IMR-90 (cell line): ENCODE data around the gene TMEM238. TPM values are rescaled to one million over a fixed set of nuclear protein-coding genes. Genes with fewer than 3 reads are reported as not detected.
A peak's percentile ranks its signal among the peaks of the same experiment; 100 is the strongest.

Source experiments
- ATAC-seq: fragments of 200-7000 bp; cut with Tn5 transposase; 2 replicates; pipeline ENCODE4 v1.9.1; 2020; ENCODE audit warnings: low read depth, mild to moderate bottlenecking, moderate library complexity
- BruUV-seq: library from RNA; stranded (reverse); fragments of 400-500 nt; replicated peaks from 2 replicates; lab custom pipeline; 2021; lab: Mats Ljungman, UMichigan
- CTCF ChIA-PET: fragments of 300-600 bp; formaldehyde crosslinking; extraction: SDS; loops from one replicate; lab custom pipeline; 2021; ENCODE audit warnings: antibody characterized with exemption; lab: Yijun Ruan, JAX
- POLR2A ChIA-PET: fragments of 300-600 bp; sonication (Branson Sonifier 250); formaldehyde crosslinking; loops from one replicate; lab custom pipeline; 2022; ENCODE audit warnings: antibody characterized with exemption; ENCODE audit not compliant: unreplicated experiment; lab: Charles Lee
- DNase-seq: peaks from one replicate; pipeline ENCODE4 v3.0.0; 2013
- H2AFZ ChIP-seq: replicated peaks from 2 replicates; pipeline ENCODE3; 2013; ENCODE audit warnings: low read length, mild to moderate bottlenecking; ENCODE audit not compliant: poor library complexity
- H2AK5ac ChIP-seq: 2 replicates; pipeline ENCODE4 v1.6.1; 2013; ENCODE audit warnings: low read depth, low read length, inconsistent platforms
- H2AK9ac ChIP-seq: replicated peaks from 2 replicates; pipeline ENCODE3; 2013; ENCODE audit warnings: mild to moderate bottlenecking, low read depth, low read length, moderate library complexity; ENCODE audit not compliant: poor library complexity
- H2BK120ac ChIP-seq: 2 replicates; pipeline ENCODE4 v1.6.1; 2013; ENCODE audit warnings: low read depth, low read length, inconsistent platforms
- H2BK15ac ChIP-seq: 3 replicates; pipeline ENCODE4 v1.6.1; 2013; ENCODE audit warnings: low read depth, low read length, inconsistent platforms
- H2BK20ac ChIP-seq: 2 replicates; pipeline ENCODE4 v1.6.1; 2013; ENCODE audit warnings: low read depth, mild to moderate bottlenecking, inconsistent platforms, low read length, moderate library complexity
- H2BK5ac ChIP-seq: 2 replicates; pipeline ENCODE4 v1.6.1; 2013; ENCODE audit warnings: mild to moderate bottlenecking, low read depth, low read length, inconsistent platforms; ENCODE audit not compliant: poor library complexity, severe bottlenecking
- H3K14ac ChIP-seq: replicated peaks from 2 replicates; pipeline ENCODE4 v1.6.1; 2013; ENCODE audit warnings: low read depth, low read length, inconsistent platforms
- H3K18ac ChIP-seq: 2 replicates; pipeline ENCODE4 v1.6.1; 2013; ENCODE audit warnings: low read depth, low read length, control low read depth
- H3K23ac ChIP-seq: 2 replicates; pipeline ENCODE4 v1.6.1; 2013; ENCODE audit warnings: low read depth, low read length, inconsistent platforms
- H3K27ac ChIP-seq: 2 replicates; pipeline ENCODE4 v1.5.1; 2013; ENCODE audit warnings: mild to moderate bottlenecking, control low read depth, low read length; ENCODE audit not compliant: insufficient read depth
- H3K27me3 ChIP-seq: 2 replicates; pipeline ENCODE4 v1.6.1; 2013; ENCODE audit warnings: low read length; ENCODE audit not compliant: control insufficient read depth, insufficient read depth
- H3K36me3 ChIP-seq: 2 replicates; pipeline ENCODE4 v1.6.1; 2013; ENCODE audit warnings: low read length, mixed read lengths; ENCODE audit not compliant: control insufficient read depth, insufficient read depth
- H3K4ac ChIP-seq: 2 replicates; pipeline ENCODE4 v1.6.1; 2013; ENCODE audit warnings: low read depth, low read length, inconsistent platforms
- H3K4me1 ChIP-seq: 2 replicates; pipeline ENCODE4 v1.6.1; 2013; ENCODE audit warnings: low read length, mixed read lengths; ENCODE audit not compliant: control insufficient read depth, insufficient read depth
- H3K4me2 ChIP-seq: 2 replicates; pipeline ENCODE4 v1.6.1; 2013; ENCODE audit warnings: low read depth, mild to moderate bottlenecking, control low read depth, low read length, moderate library complexity
- H3K4me3 ChIP-seq: 2 replicates; pipeline ENCODE4 v1.5.1; 2013; ENCODE audit warnings: low read depth, mild to moderate bottlenecking, control low read depth, low read length, moderate library complexity; ENCODE audit not compliant: insufficient read depth
- H3K56ac ChIP-seq: 2 replicates; pipeline ENCODE4 v1.6.1; 2013; ENCODE audit warnings: low read length, inconsistent platforms; ENCODE audit not compliant: insufficient read depth; ENCODE audit errors: extremely low read depth
- H3K79me1 ChIP-seq, 2 experiments: 2 replicates each; pipeline ENCODE4 v1.6.1; 2013; ENCODE audit warnings: low read length in 2 of 2, inconsistent platforms in 1 of 2, low read depth in 1 of 2
- H3K9ac ChIP-seq: 2 replicates; pipeline ENCODE4 v1.6.1; 2013; ENCODE audit warnings: low read depth, low read length, control low read depth
- H3K9me1 ChIP-seq: 2 replicates; pipeline ENCODE4 v1.6.1; 2013; ENCODE audit warnings: low read length, inconsistent platforms; ENCODE audit not compliant: insufficient read depth
- H3K9me3 ChIP-seq: 2 replicates; pipeline ENCODE4 v1.6.1; 2013; ENCODE audit warnings: low read length; ENCODE audit not compliant: control insufficient read depth, insufficient read depth
- H4K20me1 ChIP-seq: 2 replicates; pipeline ENCODE4 v1.6.1; 2013; ENCODE audit warnings: low read length, inconsistent platforms; ENCODE audit not compliant: insufficient read depth
- H4K5ac ChIP-seq: 2 replicates; pipeline ENCODE4 v1.6.1; 2013; ENCODE audit warnings: mild to moderate bottlenecking, low read depth, low read length, control low read depth
- H4K8ac ChIP-seq, 2 experiments: 2 replicates each; pipeline ENCODE4 v1.6.1; 2013; ENCODE audit warnings: low read depth in 2 of 2, low read length in 2 of 2, control low read depth in 1 of 2, inconsistent platforms in 1 of 2
- H4K91ac ChIP-seq: 2 replicates; pipeline ENCODE4 v1.6.1; 2013; ENCODE audit warnings: low read depth, low read length, inconsistent platforms; ENCODE audit not compliant: insufficient read depth
- BHLHE40 ChIP-seq: fragments of 150-350 bp; IDR thresholded peaks from 2 replicates; pipeline ENCODE4 v1.6.1; 2016; ENCODE audit warnings: mild to moderate bottlenecking, low read depth, low read length
- CEBPB ChIP-seq: IDR thresholded peaks from 2 replicates; pipeline ENCODE4 v1.6.1; 2012; ENCODE audit warnings: low read depth, low read length, improper control_type of control experiment
- CHD1 ChIP-seq: IDR thresholded peaks from 2 replicates; pipeline ENCODE4 v1.6.1; 2012; ENCODE audit warnings: low read depth, low read length, improper control_type of control experiment
- ELK1 ChIP-seq: fragments of 150-350 bp; IDR thresholded peaks from 2 replicates; pipeline ENCODE4 v1.6.1; 2016; ENCODE audit warnings: low read depth, mild to moderate bottlenecking, low read length, moderate library complexity, borderline replicate concordance
- FOS ChIP-seq: fragments of 150-350 bp; IDR thresholded peaks from 2 replicates; pipeline ENCODE4 v1.6.1; 2016; ENCODE audit warnings: low read depth, low read length
- MAFK ChIP-seq: IDR thresholded peaks from 2 replicates; pipeline ENCODE4 v1.6.1; 2012; ENCODE audit warnings: low read depth, low read length, improper control_type of control experiment
- MAZ ChIP-seq: IDR thresholded peaks from 2 replicates; pipeline ENCODE4 v1.6.1; 2012; ENCODE audit warnings: low read depth, mild to moderate bottlenecking, low read length, improper control_type of control experiment, moderate library complexity, borderline replicate concordance
- MXI1 ChIP-seq: IDR thresholded peaks from 2 replicates; pipeline ENCODE4 v1.6.1; 2012; ENCODE audit warnings: low read depth, mild to moderate bottlenecking, low read length, moderate library complexity, borderline replicate concordance
- NFE2L2 ChIP-seq: fragments of 150-350 bp; IDR thresholded peaks from 2 replicates; pipeline ENCODE4 v1.6.1; 2016; ENCODE audit warnings: low read depth, mild to moderate bottlenecking, low read length
- POLR2A ChIP-seq: IDR thresholded peaks from 2 replicates; pipeline ENCODE4 v1.6.1; 2012; ENCODE audit warnings: mild to moderate bottlenecking, low read depth, low read length
- RAD21 ChIP-seq: IDR thresholded peaks from 2 replicates; pipeline ENCODE4 v1.6.1; 2012; ENCODE audit warnings: low read length, improper control_type of control experiment
- RCOR1 ChIP-seq: IDR thresholded peaks from 2 replicates; pipeline ENCODE4 v1.6.1; 2012; ENCODE audit warnings: mild to moderate bottlenecking, low read length, improper control_type of control experiment; ENCODE audit not compliant: insufficient replicate concordance
- RFX5 ChIP-seq: IDR thresholded peaks from 2 replicates; pipeline ENCODE4 v1.8.0; 2012; ENCODE audit warnings: low read depth, mild to moderate bottlenecking, low read length, moderate library complexity
- WGBS, 2 experiments: methylation state at CpG; one replicate each; pipeline versions ENCODE4 v1.1.5 to v1.1.7; 2013; ENCODE audit warnings: missing lambda C conversion rate in 2 of 2; ENCODE audit not compliant: insufficient read length in 1 of 2; ENCODE audit errors: extremely low coverage in 2 of 2; 5-methylcytosine and 5-hydroxymethylcytosine counted together
- dilution Hi-C: fragments of 300-500 bp; cut with HindIII; formaldehyde crosslinking; loops from one replicate; pipeline ENCODE4 v1.14.3; 2018; ENCODE audit warnings: low sequenced_read_pairs; ENCODE audit not compliant: unreplicated experiment
- in situ Hi-C: fragments of 300-500 bp; cut with MboI; formaldehyde crosslinking; loops from 3 replicates; pipeline ENCODE4 v1.14.3; 2019; ENCODE audit warnings: low sequenced_read_pairs, inconsistent platforms, mixed read lengths
- intact Hi-C: fragments of 100-400 bp; cut with micrococcal nuclease; formaldehyde crosslinking; loops from 2 replicates; pipeline ENCODE4 v1.10.0; 2022
- polyA plus RNA-seq, 3 experiments: library from polyadenylated mRNA; depleted of rRNA; stranded (reverse); fragments of >200 nt; gene quantifications; 2 replicates each; pipeline ENCODE4 v1.2.3, GENCODE V29; 2012; ENCODE audit warnings: low replicate concordance in 1 of 3
- total RNA-seq: library from RNA; depleted of rRNA; stranded (reverse); fragments of >200 nt; gene quantifications from 2 replicates; pipeline ENCODE4 v1.2.3, GENCODE V29; 2012
- TF ChIP-seq, protein P1 (sequence below): fragments of 150-350 bp; IDR thresholded peaks from 2 replicates; pipeline ENCODE4 v1.6.1; 2017; ENCODE audit warnings: mild to moderate bottlenecking, antibody characterized with exemption, low read length, low read depth

Gene TMEM238
- total and polyA plus RNA-seq, 2 of the 4 experiments (the other 2 are of a cell fraction) = not detected

- Histone ChIP-seq H2BK120ac (peak overlapping the region; percentile 91), H3K9me1 (peaks cover 13% of the 10 kb centered on the region; the same call in 1 of the 2 replicates), H3K4me1 (peaks cover 45% of the 10 kb centered on the region), H3K4me3 (no peak overlapping the region), H3K9ac (peak overlapping the region; percentile 52), H3K9me3 (no peaks in the 10 kb centered on the region), H3K56ac (peak overlapping the region; percentile 58; the same call in 1 of the 2 replicates), H3K23ac (peak overlapping the region; percentile 37; the same call in 1 of the 2 replicates), H3K4me2 (0 out of 2 replicates have a peak overlapping the region, but pooled peaks have one; percentile 11), H2BK15ac (peak overlapping the region; percentile 81; the same call in 2 of the 3 replicates), H3K27me3 (no peaks in the 10 kb centered on the region), H2AK5ac (peak overlapping the region; percentile 98), H3K27ac (peak overlapping the region; percentile 96), H3K4ac (peak overlapping the region; percentile 82), H2BK5ac (peak overlapping the region; percentile 96), H2BK20ac (peak overlapping the region; percentile 90), H4K8ac (peak overlapping the region; percentile 82 to 86), H2AK9ac (peak overlapping the region; percentile 87), H2AFZ (peak overlapping the region; percentile 77), H4K91ac (peak overlapping the region; percentile 94), H3K18ac (peak overlapping the region; percentile 86), H3K79me1 (peaks cover 5 to 41% of the 10 kb centered on the region in 2 experiments; a peak in 3 of 4 replicates), H4K5ac (peak overlapping the region; percentile 89), H4K20me1 (peaks cover 22% of the 10 kb centered on the region), H3K14ac (peak overlapping the region; percentile 77), H3K36me3 (peaks cover 10% of the 10 kb centered on the region)
- ATAC-seq (no peak), DNase-seq (peak; percentile 84)
- ChIA-PET POLR2A (no interaction called here), CTCF (no interaction called here)
- WGBS, 2 experiments = 63% methylated on average over 2 of the region's 24 CpGs; no CpG with 5 or more reads in 1 of the 2 experiments
- dilution Hi-C loops (no loop called here), in situ Hi-C loops (no loop called here), intact Hi-C loops (no loop called here)
- BruUV-seq = no TSS peak
- TF ChIP-seq RAD21 (no peak; the same call in 1 of the 2 replicates), NFE2L2 (no peak), FOS (peak; percentile 96), MXI1 (no peak), MAFK (no peak), POLR2A (no peak; the same call in none of the 2 replicates), BHLHE40 (peak; percentile 34; the same call in 1 of the 2 replicates), RCOR1 (no peak), ELK1 (no peak), RFX5 (no peak), CEBPB (no peak), MAZ (peak; percentile 97), CHD1 (no peak)
- TF ChIP-seq, protein P1, sequence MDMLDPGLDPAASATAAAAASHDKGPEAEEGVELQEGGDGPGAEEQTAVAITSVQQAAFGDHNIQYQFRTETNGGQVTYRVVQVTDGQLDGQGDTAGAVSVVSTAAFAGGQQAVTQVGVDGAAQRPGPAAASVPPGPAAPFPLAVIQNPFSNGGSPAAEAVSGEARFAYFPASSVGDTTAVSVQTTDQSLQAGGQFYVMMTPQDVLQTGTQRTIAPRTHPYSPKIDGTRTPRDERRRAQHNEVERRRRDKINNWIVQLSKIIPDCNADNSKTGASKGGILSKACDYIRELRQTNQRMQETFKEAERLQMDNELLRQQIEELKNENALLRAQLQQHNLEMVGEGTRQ = no peak
Measured at GRCh38 chr19:55372316-55373081, 11.6 kb downstream of the TMEM238 start.
